Tibial artery (tissue), 4 donors: ENCODE data around the gene DENND5B.
"Not testable (repeated sequence)": the region's sequence is repeated elsewhere in the genome, so short reads cannot be mapped to it uniquely, and the experiment has no call there.

Source experiments
- DNase-seq, 2 donors: peaks; one replicate each; pipeline ENCODE4 v3.0.0-alpha.2; 2019
- H3K27ac ChIP-seq, 2 donors: fragments of 200-600 bp; sonication (generic) in 1 of 2; 1 replicate in 1 of 2; 2 replicates in 1 of 2; pipeline ENCODE4 v1.5.1; 2018 to 2019; ENCODE audit warnings: mild to moderate bottlenecking in 1 of 2
- H3K27me3 ChIP-seq, 2 donors: fragments of 200-600 bp; sonication (generic) in 1 of 2; one replicate each; pipeline versions ENCODE4 v1.5.1 to v1.6.0; 2016 to 2019
- H3K36me3 ChIP-seq, 3 donors: fragments of 200-600 bp; sonication (generic) in 2 of 3; one replicate each; pipeline ENCODE4 v1.5.1; 2016 to 2019; ENCODE audit warnings: mild to moderate bottlenecking in 2 of 3
- H3K4me1 ChIP-seq, 4 donors: fragments of 200-600 bp; sonication (generic) in 2 of 4; 1 replicate in 3 of 4; 2 replicates in 1 of 4; pipeline ENCODE4 v1.5.1; 2016 to 2019
- H3K4me3 ChIP-seq, 2 donors: fragments of 200-600 bp; sonication (generic) in 1 of 2; 1 replicate in 1 of 2; 2 replicates in 1 of 2; pipeline ENCODE4 v1.5.1; 2018 to 2019; ENCODE audit warnings: mild to moderate bottlenecking in 2 of 2
- H3K9me3 ChIP-seq, 3 donors: fragments of 200-600 bp; sonication (generic) in 1 of 3; one replicate each; pipeline ENCODE4 v1.5.1; 2016 to 2019
- intact Hi-C: fragments of 100-400 bp; cut with DNase I; formaldehyde crosslinking; loops from one replicate; pipeline ENCODE4 v1.15.0; 2023; ENCODE audit warnings: low total_unique reads
- TF ChIP-seq, protein P1 (sequence below), 2 experiments: fragments of 200-600 bp in 1 of 2; fragments of 450-650 bp in 1 of 2; IDR thresholded peaks; one replicate each; pipeline ENCODE4 v1.5.1; 2017 to 2019; ENCODE audit warnings: antibody characterized with exemption in 2 of 2, mild to moderate bottlenecking in 1 of 2, moderate library complexity in 1 of 2

DENND5B gene

DNA sequence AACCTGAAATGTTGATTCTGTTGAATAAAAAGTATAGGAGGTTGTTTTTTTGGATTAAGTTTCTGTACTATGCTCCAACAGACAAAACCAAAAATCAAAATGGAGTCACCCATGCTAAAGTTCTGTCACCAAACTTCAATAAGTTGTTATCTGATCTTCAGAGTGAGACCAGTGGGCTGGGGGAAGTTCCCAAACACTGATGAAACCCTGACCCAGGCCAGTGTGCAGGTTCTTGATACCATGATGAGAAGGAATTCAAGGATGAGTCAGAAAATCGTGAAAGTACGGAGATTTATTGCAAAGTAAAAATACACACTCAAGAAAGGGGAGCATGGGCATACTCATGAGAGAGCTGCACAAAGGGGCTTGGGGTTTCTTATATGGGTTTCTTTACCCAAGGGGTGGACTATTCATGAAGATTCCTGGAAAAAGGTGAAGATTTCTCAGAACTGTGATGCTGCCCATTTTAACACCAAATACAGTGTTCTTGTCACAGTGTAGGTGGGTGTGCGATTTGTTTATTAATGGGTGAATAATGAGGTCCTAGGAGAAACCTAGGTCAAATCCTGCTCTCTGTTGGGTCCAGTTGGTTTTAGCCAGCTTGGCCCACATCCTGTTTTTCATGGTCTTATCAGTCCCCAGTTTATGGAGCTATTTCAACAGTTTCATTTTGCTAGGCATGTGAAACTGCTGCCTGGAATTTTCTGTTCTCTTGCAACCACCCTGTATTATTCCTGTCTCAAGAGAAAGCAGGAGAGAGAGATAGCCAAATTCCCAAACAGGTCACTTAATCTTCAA, 27.5 kb upstream of the DENND5B start:
- Histone ChIP-seq H3K36me3 (no peaks in the 10 kb centered on the region), H3K27ac (no peak overlapping the region), H3K27me3 (no peaks in the 10 kb centered on the region), H3K4me3 (no peak overlapping the region), H3K4me1 (no peaks in the 10 kb centered on the region), H3K9me3 (no peaks in the 10 kb centered on the region)
- TF ChIP-seq, protein P1, sequence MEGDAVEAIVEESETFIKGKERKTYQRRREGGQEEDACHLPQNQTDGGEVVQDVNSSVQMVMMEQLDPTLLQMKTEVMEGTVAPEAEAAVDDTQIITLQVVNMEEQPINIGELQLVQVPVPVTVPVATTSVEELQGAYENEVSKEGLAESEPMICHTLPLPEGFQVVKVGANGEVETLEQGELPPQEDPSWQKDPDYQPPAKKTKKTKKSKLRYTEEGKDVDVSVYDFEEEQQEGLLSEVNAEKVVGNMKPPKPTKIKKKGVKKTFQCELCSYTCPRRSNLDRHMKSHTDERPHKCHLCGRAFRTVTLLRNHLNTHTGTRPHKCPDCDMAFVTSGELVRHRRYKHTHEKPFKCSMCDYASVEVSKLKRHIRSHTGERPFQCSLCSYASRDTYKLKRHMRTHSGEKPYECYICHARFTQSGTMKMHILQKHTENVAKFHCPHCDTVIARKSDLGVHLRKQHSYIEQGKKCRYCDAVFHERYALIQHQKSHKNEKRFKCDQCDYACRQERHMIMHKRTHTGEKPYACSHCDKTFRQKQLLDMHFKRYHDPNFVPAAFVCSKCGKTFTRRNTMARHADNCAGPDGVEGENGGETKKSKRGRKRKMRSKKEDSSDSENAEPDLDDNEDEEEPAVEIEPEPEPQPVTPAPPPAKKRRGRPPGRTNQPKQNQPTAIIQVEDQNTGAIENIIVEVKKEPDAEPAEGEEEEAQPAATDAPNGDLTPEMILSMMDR (IDR thresholded peaks at IDR 0.05), result no peak
- DNase-seq, result no peak
- intact Hi-C loops, result no loop called here

DNA sequence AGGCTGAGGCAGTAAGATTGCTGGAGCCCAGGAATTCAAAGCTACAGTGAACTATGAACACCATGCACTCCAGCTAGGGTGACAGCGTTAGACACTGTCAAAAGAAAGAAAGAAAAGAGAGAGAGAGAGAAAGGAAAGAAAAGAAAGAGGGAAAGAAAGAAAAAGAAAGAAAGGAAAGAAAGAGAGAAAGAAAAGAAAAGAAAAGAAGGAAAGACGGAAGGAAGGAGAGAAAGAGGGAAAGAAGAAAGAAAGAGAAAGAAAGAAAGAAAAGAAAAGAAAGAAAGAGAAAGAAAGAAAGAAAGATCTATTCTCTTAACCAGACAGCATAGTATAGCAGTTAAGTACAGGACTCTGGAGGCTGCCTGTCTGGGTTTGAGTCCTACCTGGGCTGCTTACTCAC, 21.9 kb upstream of the DENND5B start:
- TF ChIP-seq, protein P1 (IDR thresholded peaks at IDR 0.05), result no peak
- intact Hi-C loops, result no loop called here
- Histone ChIP-seq H3K36me3 (no peaks in the 10 kb centered on the region), H3K27me3 (no peaks in the 10 kb centered on the region), H3K27ac (no peak overlapping the region), H3K9me3 (peaks cover 0 to 8% (median 4%) of the 10 kb centered on the region in 3 donors), H3K4me1 (no peaks in the 10 kb centered on the region), H3K4me3 (no peak overlapping the region)
- DNase-seq, result no peak

DNA sequence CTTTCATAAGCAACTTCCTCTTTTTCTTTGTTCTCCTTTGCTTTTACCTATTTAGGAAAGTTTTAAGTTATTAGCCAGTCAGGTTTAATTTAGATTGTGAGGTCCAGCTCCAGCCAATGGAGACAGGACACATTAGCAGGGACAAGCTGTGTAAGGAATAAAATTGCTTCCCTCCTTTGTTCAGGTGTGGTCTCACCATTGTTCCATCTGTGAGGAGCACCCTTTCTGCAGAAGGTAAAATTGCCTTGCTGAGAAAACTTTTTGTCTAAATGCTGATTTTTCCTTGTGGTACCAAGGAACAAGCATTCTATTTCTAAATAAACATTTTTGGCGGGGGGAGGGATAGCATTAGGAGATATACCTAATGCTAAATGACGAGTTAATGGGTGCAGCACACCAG, 17.4 kb upstream of the DENND5B start:
- H3K27ac ChIP-seq, DNase-seq, intact Hi-C loops, H3K4me1 ChIP-seq, H3K27me3 ChIP-seq, H3K36me3 ChIP-seq, H3K9me3 ChIP-seq, H3K4me3 ChIP-seq: not testable (repeated sequence)

DNA sequence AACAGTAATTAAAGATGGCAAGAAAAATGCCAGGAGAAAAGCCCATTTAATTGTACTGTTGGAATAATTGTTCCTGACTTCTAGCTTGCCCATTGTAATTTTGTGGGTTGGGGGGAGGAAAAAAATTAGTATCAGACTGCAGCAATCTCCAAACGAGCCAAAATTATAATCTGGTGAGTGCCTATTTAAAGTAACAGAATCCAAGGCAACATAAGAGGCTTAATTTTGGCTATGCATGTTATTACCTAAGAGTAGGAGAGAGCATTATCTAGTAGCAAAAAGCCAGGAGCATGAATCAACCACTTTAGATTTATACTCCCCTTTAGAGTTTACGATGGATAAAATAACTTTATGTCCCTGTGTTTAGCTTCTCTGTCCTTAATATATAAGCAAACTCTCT, 14.6 kb upstream of the DENND5B start:
- DNase-seq, result no peak
- intact Hi-C loops, result no loop called here

DNA sequence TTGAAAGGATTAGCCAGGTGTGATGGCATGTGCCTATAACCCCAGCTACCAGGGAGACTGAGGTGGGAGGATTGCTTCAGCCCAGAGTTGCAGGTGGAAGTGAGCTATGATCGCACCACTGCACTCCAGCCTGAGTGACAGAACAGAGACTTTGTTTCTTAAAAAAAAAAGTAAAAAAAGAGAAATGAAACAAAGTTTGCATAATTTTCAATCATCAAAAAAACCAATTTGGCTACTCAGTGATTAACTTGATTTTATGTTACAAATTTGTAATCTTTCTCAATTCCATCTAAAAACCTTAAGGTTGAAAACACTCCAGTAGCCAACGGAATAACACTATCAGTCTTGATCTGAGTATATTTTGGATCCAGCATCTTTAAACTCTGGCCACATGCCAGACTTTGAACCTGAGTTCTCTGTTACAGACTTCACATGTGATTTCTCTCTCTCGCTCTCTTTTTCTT, 12.6 kb upstream of the DENND5B start:
- DNase-seq, result no peak
- TF ChIP-seq, protein P1 (IDR thresholded peaks at IDR 0.05), result no peak
- Histone ChIP-seq H3K27me3 (no peaks in the 10 kb centered on the region), H3K9me3 (peaks cover 0 to 6% (median 5%) of the 10 kb centered on the region in 3 donors), H3K27ac (no peak overlapping the region), H3K4me1 (peaks cover 0 to 7% (median 0%) of the 10 kb centered on the region in 4 donors), H3K36me3 (no peaks in the 10 kb centered on the region), H3K4me3 (no peak overlapping the region)
- intact Hi-C loops, result no loop called here

More for the DNA sequence above, 14.6 kb upstream of the DENND5B start:
- no peaks in the 10 kb centered on the region for H3K36me3 ChIP-seq
- no peak overlapping the region for H3K27ac ChIP-seq
- peaks cover 0 to 8% (median 6%) of the 10 kb centered on the region in 3 donors for H3K9me3 ChIP-seq
- TF ChIP-seq, protein P1 (IDR thresholded peaks at IDR 0.05), result no peak
- no peaks in the 10 kb centered on the region for H3K27me3 ChIP-seq
- H3K4me1 ChIP-seq, result peaks cover 0 to 6% (median 0%) of the 10 kb centered on the region in 4 donors
- H3K4me3 ChIP-seq, result no peak overlapping the region

DNA sequence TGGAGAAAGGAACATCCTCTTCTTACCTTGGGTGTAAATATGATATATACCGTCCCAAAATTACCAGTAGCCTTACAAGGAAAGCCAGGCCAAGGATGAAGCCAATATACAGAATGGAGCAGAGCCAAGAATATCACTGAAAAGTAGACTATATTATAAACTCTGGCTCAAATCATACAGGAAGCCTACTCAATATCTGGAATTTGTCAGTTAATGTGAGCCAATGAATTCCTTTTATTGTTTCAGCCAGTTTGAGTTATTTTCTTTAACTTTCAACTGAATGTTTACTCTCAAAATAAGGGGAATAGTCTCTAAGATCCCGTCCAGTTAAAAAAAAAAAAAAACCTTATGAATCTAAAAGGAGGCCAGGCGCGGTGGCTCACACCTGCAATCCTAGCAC, 9.8 kb upstream of the DENND5B start:
- intact Hi-C loops, result no loop called here
- TF ChIP-seq, protein P1 (IDR thresholded peaks at IDR 0.05), result no peak
- H3K4me3 ChIP-seq, result peak overlapping the region in 1 of 2 donors; percentile 7

More for the DNA sequence above, 9.8 kb upstream of the DENND5B start:
- H3K4me1 ChIP-seq, result peaks cover 0 to 7% (median 0%) of the 10 kb centered on the region in 4 donors
- no peaks in the 10 kb centered on the region for H3K36me3 ChIP-seq
- no peak for DNase-seq
- H3K9me3 ChIP-seq, result no peaks in the 10 kb centered on the region
- no peaks in the 10 kb centered on the region for H3K27me3 ChIP-seq
- H3K27ac ChIP-seq, result no peak overlapping the region
